GM12878 (cell line): ENCODE measurements around the gene ATP1B1. TPM values are rescaled to one million over a fixed set of nuclear protein-coding genes. Genes with fewer than 3 reads are reported as not detected.

ENCODE experiments used
- ATAC-seq: fragments of 200-7000 bp; cut with Tn5 transposase; 3 replicates; pipeline ENCODE4 v1.9.1; 2020; ENCODE audit warnings: mild to moderate bottlenecking, moderate library complexity
- Bru-seq: library from RNA; stranded (reverse); fragments of 400-500 nt; gene quantifications from one replicate; lab custom pipeline; 2021; lab: Mats Ljungman, UMichigan
- BruChase-seq, 2 experiments: library from RNA; stranded (reverse); fragments of 400-500 nt; gene quantifications; one replicate each; lab custom pipeline; 2021; lab: Mats Ljungman, UMichigan
- BruUV-seq: library from RNA; stranded (reverse); fragments of 400-500 nt; replicated peaks from 2 replicates; lab custom pipeline; 2021; lab: Mats Ljungman, UMichigan
- CTCF ChIA-PET: fragments of 300-600 bp; sonication (Branson Sonifier 250); formaldehyde crosslinking; extraction: SDS; loops from one replicate; lab custom pipeline; 2021; ENCODE audit warnings: inconsistent platforms; lab: Yijun Ruan, JAX
- POLR2A ChIA-PET: fragments of 350-600 bp; formaldehyde crosslinking; extraction: SDS; loops from one replicate; lab custom pipeline; 2021; ENCODE audit warnings: inconsistent platforms; lab: Charles Lee
- RAD21 ChIA-PET: fragments of 300-600 bp; sonication (Branson Sonifier 250); formaldehyde crosslinking; loops from one replicate; lab custom pipeline; 2023; ENCODE audit warnings: antibody characterized with exemption; ENCODE audit not compliant: unreplicated experiment; lab: Charles Lee
- SMC1A ChIA-PET: fragments of 300-600 bp; sonication (Branson Sonifier 250); formaldehyde crosslinking; loops from one replicate; lab custom pipeline; 2023; ENCODE audit not compliant: unreplicated experiment, uncharacterized antibody; lab: Charles Lee
- DNase-seq: peaks from one replicate; pipeline ENCODE4 v3.0.0-alpha.2; 2011; ENCODE audit warnings: low read depth, low spot score
- FAIRE-seq: peaks from 3 replicates; lab custom pipeline; 2011; peaks lifted over from hg19 to GRCh38; lab: Jason Lieb, UNC
- H2AFZ ChIP-seq: 2 replicates; pipeline ENCODE4 v1.6.0; 2011; ENCODE audit warnings: low read depth, low read length, control low read depth; ENCODE audit not compliant: control insufficient read depth
- H3K27ac ChIP-seq: 2 replicates; pipeline ENCODE4 v1.5.1; 2011; ENCODE audit warnings: control low read depth; ENCODE audit not compliant: control insufficient read depth, insufficient read depth
- H3K27me3 ChIP-seq, 2 experiments: replicated peaks in 1 of 2; 2 replicates each; pipeline versions ENCODE4 v1.6.0 to v1.6.1; 2011; ENCODE audit warnings: low read length in 1 of 2; ENCODE audit not compliant: control insufficient read depth in 2 of 2, insufficient read depth in 2 of 2
- H3K36me3 ChIP-seq, 2 experiments: 2 replicates each; pipeline ENCODE4 v1.5.1; 2011; ENCODE audit warnings: low read length in 1 of 2; ENCODE audit not compliant: control insufficient read depth in 2 of 2, insufficient read depth in 2 of 2
- H3K4me1 ChIP-seq: 2 replicates; pipeline ENCODE4 v1.6.1; 2011; ENCODE audit warnings: mild to moderate bottlenecking, low read length, moderate library complexity, mixed read lengths; ENCODE audit not compliant: control insufficient read depth, insufficient read depth
- H3K4me2 ChIP-seq: 2 replicates; pipeline ENCODE4 v1.6.0; 2011; ENCODE audit warnings: control low read depth; ENCODE audit not compliant: control insufficient read depth, insufficient read depth
- H3K4me3 ChIP-seq: fragments of 200-600 bp; sonication (generic); 2 replicates; pipeline ENCODE4 v1.5.1; 2016
- H3K79me2 ChIP-seq: 2 replicates; pipeline ENCODE4 v1.6.0; 2011; ENCODE audit warnings: low read length; ENCODE audit not compliant: control insufficient read depth, insufficient read depth
- H3K9ac ChIP-seq: 2 replicates; pipeline ENCODE4 v1.8.0; 2011; ENCODE audit warnings: low read length, control low read depth, mixed read lengths; ENCODE audit not compliant: control insufficient read depth, insufficient read depth
- H3K9me3 ChIP-seq: replicated peaks from 3 replicates; pipeline ENCODE4 v1.5.1; 2011; ENCODE audit warnings: mild to moderate bottlenecking, low read length; ENCODE audit not compliant: control insufficient read depth, insufficient read depth
- H4K20me1 ChIP-seq: 2 replicates; pipeline ENCODE4 v1.6.0; 2011; ENCODE audit not compliant: control insufficient read depth, insufficient read depth
- E2F4 ChIP-seq: IDR thresholded peaks from 2 replicates; pipeline ENCODE4 v1.6.1; 2012; ENCODE audit warnings: low read depth, low read length, improper control_type of control experiment
- EZH2 ChIP-seq: IDR thresholded peaks from 2 replicates; pipeline ENCODE4 v1.6.1; 2012; ENCODE audit warnings: low read depth, mild to moderate bottlenecking, control low read depth, inconsistent platforms, low read length, borderline replicate concordance; ENCODE audit not compliant: control insufficient read depth
- HDAC2 ChIP-seq: fragments of 200-600 bp; sonication (generic); IDR thresholded peaks from 2 replicates; pipeline ENCODE4 v1.6.1; 2017
- MXI1 ChIP-seq: fragments of 150-350 bp; IDR thresholded peaks from 2 replicates; pipeline ENCODE4 v1.6.1; 2011; ENCODE audit warnings: low read depth, mild to moderate bottlenecking, inconsistent platforms, low read length, improper control_type of control experiment
- NFXL1 ChIP-seq: fragments of 450-650 bp; IDR thresholded peaks from 2 replicates; pipeline ENCODE4 v1.6.1; 2017; ENCODE audit warnings: antibody characterized with exemption, mild to moderate bottlenecking, borderline replicate concordance
- NR2F1 ChIP-seq: fragments of 450-650 bp; conservative IDR thresholded peaks from 2 replicates; pipeline ENCODE4 v1.6.1; 2017; ENCODE audit warnings: mild to moderate bottlenecking
- POLR2AphosphoS5 ChIP-seq: IDR thresholded peaks from 2 replicates; pipeline ENCODE4 v1.6.1; 2011; ENCODE audit warnings: mild to moderate bottlenecking, low read length, inconsistent platforms
- RB1 ChIP-seq: fragments of 450-650 bp; formaldehyde crosslinking; IDR thresholded peaks from 2 replicates; pipeline ENCODE4 v1.6.1; 2017; ENCODE audit warnings: mild to moderate bottlenecking, borderline replicate concordance
- SIN3A ChIP-seq: IDR thresholded peaks from 2 replicates; pipeline ENCODE4 v1.6.1; 2012; ENCODE audit warnings: low read depth, low read length, improper control_type of control experiment
- TCF12 ChIP-seq: IDR thresholded peaks from 2 replicates; pipeline ENCODE4 v1.6.1; 2011; ENCODE audit warnings: low read depth, mild to moderate bottlenecking, low read length
- WGBS: methylation state at CpG from one replicate; pipeline ENCODE4 v1.1.6; 2016; ENCODE audit warnings: low lambda C conversion rate; ENCODE audit not compliant: insufficient replicate concordance, insufficient coverage; ENCODE audit errors: missing lambda C conversion rate; 5-methylcytosine and 5-hydroxymethylcytosine counted together
- in situ Hi-C: fragments of 300-500 bp; cut with MboI; formaldehyde crosslinking; loops from 9 replicates; pipeline ENCODE4 v1.14.3; 2018; ENCODE audit warnings: mixed read lengths
- intact Hi-C: fragments of 100-400 bp; cut with micrococcal nuclease; formaldehyde crosslinking; loops from one replicate; pipeline ENCODE4 v1.14.2; 2022; ENCODE audit not compliant: unreplicated experiment
- long read RNA-seq, 2 experiments: library from polyadenylated mRNA; unstranded; transcript quantifications; one replicate each; pipeline ENCODE4 v2.0.0, GENCODE V29; 2019 to 2020
- polyA minus RNA-seq, 3 experiments: library from RNA; depleted of rRNA, polyadenylated mRNA; stranded (reverse); fragments of >200 nt; gene quantifications; 2 replicates each; pipeline ENCODE4 v1.2.3, GENCODE V29; 2011
- polyA plus RNA-seq, 11 experiments: library from polyadenylated mRNA; depleted of rRNA in 4 of 11; unstranded in 6 of 11; stranded (reverse) in 5 of 11; fragments of >200 nt; fragmentation: Nextera tagmentation in 4 of 11; fragmentation: Illumina TruSeq in 1 of 11; extraction: Ambion mirVana in 4 of 11; extraction: Trizol in 1 of 11; gene quantifications; 1 replicate in 1 of 11; 2 replicates in 10 of 11; pipeline versions ENCODE4 v1.2.1 to v1.2.3, GENCODE V29; 2011 to 2016; ENCODE audit warnings: inconsistent platforms in 2 of 11, missing spikeins in 2 of 11, low read depth in 1 of 11
- total RNA-seq, 4 experiments: library from RNA; depleted of rRNA in 3 of 4; stranded (reverse); fragments of >200 nt in 3 of 4; fragmentation: Illumina TruSeq in 1 of 4; extraction: Trizol in 1 of 4; gene quantifications; 2 replicates each; pipeline versions ENCODE4 v1.2.1 to v1.2.3, GENCODE V29; 2013 to 2021
- TF ChIP-seq, protein P1 (sequence below): IDR thresholded peaks from 2 replicates; pipeline ENCODE4 v1.6.1; 2012; ENCODE audit warnings: mild to moderate bottlenecking, low read depth, low read length

The ATP1B1 gene
- total RNA-seq (2013; cell fraction: nucleolus; rRNA removed): 4.3 and 4.8 TPM in 2 replicates
- total RNA-seq (2014; rRNA removed) (0.76 and 0.96 TPM in 2 replicates), total RNA-seq (2014; rRNA removed; fragmentation: Illumina TruSeq; extraction: Trizol) (1.2 and 1.4 TPM in 2 replicates), total RNA-seq (2021) (2.7 and 3.2 TPM in 2 replicates), polyA plus RNA-seq (2011; rRNA removed) (14.0 and 19.7 TPM in 2 replicates), polyA plus RNA-seq (2014; fragmentation: Illumina TruSeq; extraction: Trizol) (1.6 and 2.6 TPM in 2 replicates), polyA plus RNA-seq (2014; fragmentation: Nextera tagmentation; extraction: Ambion mirVana) (under 1 TPM; 0.84 to 0.90 TPM), polyA plus RNA-seq (2014; rRNA removed) (1.1 and 1.3 TPM in 2 replicates), polyA plus RNA-seq (2016; fragmentation: Nextera tagmentation; extraction: Ambion mirVana) (1 to 10 TPM; 2.0 to 2.1 TPM), polyA minus RNA-seq (2011; rRNA and poly(A)+ RNA removed) (9.7 and 11.3 TPM in 2 replicates), Bru-seq, nascent RNA (percentile 83 among the genes with signal in this experiment), BruChase-seq, experiment 1, labeled RNA remaining after a 6-hour chase (percentile 79 among the genes with signal in this experiment), BruChase-seq, experiment 2, labeled RNA remaining after a 2-hour chase (percentile 83 among the genes with signal in this experiment)
- 3.1 TPM for polyA plus RNA-seq (2011; ENCODE audit: low read depth)
- 6.6 and 7.5 TPM in 2 replicates for polyA plus RNA-seq (2011; cell fraction: cytosol; rRNA removed)
- 6.6 and 7.0 TPM in 2 replicates for polyA plus RNA-seq (2011; cell fraction: nucleus; rRNA removed)
- polyA plus RNA-seq (2012): 4.0 and 8.0 TPM in 2 replicates
- polyA minus RNA-seq (2011; cell fraction: cytosol; rRNA and poly(A)+ RNA removed): 7.1 and 8.2 TPM in 2 replicates
- polyA minus RNA-seq (2011; cell fraction: nucleus; rRNA and poly(A)+ RNA removed): 5.3 and 8.1 TPM in 2 replicates
- long read RNA-seq, experiment 1, partial matches to known transcripts: 1 of 1 reads
- long read RNA-seq, experiment 1, other reads (novel, unspliced or antisense): 0 of 1 reads
- long read RNA-seq, experiment 2, transcript ATP1B1-201 (6 exons, 1,883 nt): major isoform, 14 of 17 reads
- long read RNA-seq, experiment 2, partial matches to known transcripts: 1 of 17 reads
- long read RNA-seq, experiment 2, other reads (novel, unspliced or antisense): 2 of 17 reads

- H3K79me2 ChIP-seq: peaks cover 12% of the 10 kb centered on the region
- POLR2A ChIA-PET: interaction anchor here (4.3 to 7.1 kb wide), 2 partner anchors 59 to 81 kb away, joined by 18 to 69 read pairs; no protein-coding TSS in a partner anchor
- H3K36me3 ChIP-seq: no peaks in the 10 kb centered on the region
- BruUV-seq: no TSS peak
- peak; percentile 94 for ATAC-seq
- H3K4me2 ChIP-seq: peak within 1 kb of the TSS; percentile 95
- H3K4me3 ChIP-seq: peak within 1 kb of the TSS; percentile 86
- in situ Hi-C loops: no loop called here
- peaks cover 2 to 6% of the 10 kb centered on the region in 2 experiments; a peak in 2 of 4 replicates for H3K27me3 ChIP-seq
- H4K20me1 ChIP-seq: no peaks in the 10 kb centered on the region
- H3K27ac ChIP-seq: no peak within 1 kb of the TSS
- CTCF ChIA-PET: interaction anchor here (1.0 to 9.6 kb wide), 7 partner anchors 15 to 764 kb away, joined by 4 to 100 read pairs (median 35); no protein-coding TSS in a partner anchor
- under 1% methylated on average over 47 of the region's 100 CpGs for WGBS
- no peak for DNase-seq
- peaks cover 3% of the 10 kb centered on the region; the same call in 1 of the 2 replicates for H3K4me1 ChIP-seq
- RAD21 ChIA-PET: interaction anchor here (0.6 to 6.8 kb wide), 6 partner anchors 14 to 672 kb away, joined by 3 to 135 read pairs (median 4); no protein-coding TSS in a partner anchor
- SMC1A ChIA-PET: interaction anchor here (2.1 to 15.1 kb wide), 4 partner anchors 12 to 81 kb away, joined by 13 to 188 read pairs (median 89); no protein-coding TSS in a partner anchor
- FAIRE-seq: no peak
- peak within 1 kb of the TSS; percentile 73 for H2AFZ ChIP-seq
- intact Hi-C loops: loop anchor here (5.0 kb wide), 4 partner anchors 59 to 184 kb away; no protein-coding TSS in a partner anchor
- H3K9me3 ChIP-seq: no peaks in the 10 kb centered on the region
- peak within 1 kb of the TSS; percentile 24 for H3K9ac ChIP-seq
- TF ChIP-seq TCF12 (peak; percentile 57; the same call in 1 of the 2 replicates), NFXL1 (peak; percentile 70), HDAC2 (no peak), MXI1 (no peak), RB1 (no peak; the same call in 1 of the 2 replicates), EZH2 (no peak), NR2F1 (peak; percentile 3; the same call in 1 of the 2 replicates), POLR2AphosphoS5 (peak; percentile 80; the same call in 1 of the 2 replicates), SIN3A (peak; percentile 21; the same call in 1 of the 2 replicates), E2F4 (peak; percentile 47; the same call in 1 of the 2 replicates)
- TF ChIP-seq, protein P1, sequence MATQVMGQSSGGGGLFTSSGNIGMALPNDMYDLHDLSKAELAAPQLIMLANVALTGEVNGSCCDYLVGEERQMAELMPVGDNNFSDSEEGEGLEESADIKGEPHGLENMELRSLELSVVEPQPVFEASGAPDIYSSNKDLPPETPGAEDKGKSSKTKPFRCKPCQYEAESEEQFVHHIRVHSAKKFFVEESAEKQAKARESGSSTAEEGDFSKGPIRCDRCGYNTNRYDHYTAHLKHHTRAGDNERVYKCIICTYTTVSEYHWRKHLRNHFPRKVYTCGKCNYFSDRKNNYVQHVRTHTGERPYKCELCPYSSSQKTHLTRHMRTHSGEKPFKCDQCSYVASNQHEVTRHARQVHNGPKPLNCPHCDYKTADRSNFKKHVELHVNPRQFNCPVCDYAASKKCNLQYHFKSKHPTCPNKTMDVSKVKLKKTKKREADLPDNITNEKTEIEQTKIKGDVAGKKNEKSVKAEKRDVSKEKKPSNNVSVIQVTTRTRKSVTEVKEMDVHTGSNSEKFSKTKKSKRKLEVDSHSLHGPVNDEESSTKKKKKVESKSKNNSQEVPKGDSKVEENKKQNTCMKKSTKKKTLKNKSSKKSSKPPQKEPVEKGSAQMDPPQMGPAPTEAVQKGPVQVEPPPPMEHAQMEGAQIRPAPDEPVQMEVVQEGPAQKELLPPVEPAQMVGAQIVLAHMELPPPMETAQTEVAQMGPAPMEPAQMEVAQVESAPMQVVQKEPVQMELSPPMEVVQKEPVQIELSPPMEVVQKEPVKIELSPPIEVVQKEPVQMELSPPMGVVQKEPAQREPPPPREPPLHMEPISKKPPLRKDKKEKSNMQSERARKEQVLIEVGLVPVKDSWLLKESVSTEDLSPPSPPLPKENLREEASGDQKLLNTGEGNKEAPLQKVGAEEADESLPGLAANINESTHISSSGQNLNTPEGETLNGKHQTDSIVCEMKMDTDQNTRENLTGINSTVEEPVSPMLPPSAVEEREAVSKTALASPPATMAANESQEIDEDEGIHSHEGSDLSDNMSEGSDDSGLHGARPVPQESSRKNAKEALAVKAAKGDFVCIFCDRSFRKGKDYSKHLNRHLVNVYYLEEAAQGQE: no peak
These were observed at the start of gene ATP1B1 for GRCh38 chr1:169106095-169106920. Gene ATP1B1, plus strand, starts transcription at chr1:169106690. Its CDS starts 140 bp downstream, at chr1:169106830.
